HG03565 (cell line): ENCODE measurements around the gene LRRN4CL.
"Not testable (repeated sequence)": the region's sequence is repeated elsewhere in the genome, so short reads cannot be mapped to it uniquely, and the experiment has no call there.

Source experiments
- ATAC-seq: cut with Tn5 transposase; IDR thresholded peaks from one replicate; pipeline ENCODE4 v1.9.1; 2021; ENCODE audit warnings: mild to moderate bottlenecking, moderate library complexity; ENCODE audit not compliant: unreplicated experiment

LRRN4CL gene

GRCh38 chr11:62689421-62690183, at the start of gene LRRN4CL:
TSS of gene LRRN4CL (minus strand) at chr11:62689530. CDS start at chr11:62688508, 1,022 bp downstream.
- no peak for ATAC-seq

DNA sequence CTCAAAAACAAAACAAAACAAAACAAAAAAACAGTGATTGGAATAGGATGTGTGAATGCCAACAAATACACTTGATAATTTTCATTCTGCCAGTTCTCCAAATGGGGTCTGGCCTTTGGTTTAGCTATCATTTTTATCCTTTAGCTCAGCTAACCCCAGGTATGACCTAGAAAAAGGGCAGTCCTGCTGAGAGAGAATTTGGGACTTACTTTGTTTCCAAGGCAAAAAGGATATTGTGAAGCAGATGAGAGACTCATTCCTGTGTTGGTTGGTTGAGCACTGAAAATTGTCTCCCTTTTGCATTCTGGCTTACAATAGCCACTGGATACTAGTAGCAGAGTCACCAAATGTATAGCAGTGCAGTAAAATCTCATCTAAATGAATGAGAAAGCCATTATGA, 47.9 kb upstream of the LRRN4CL start:
- no peak for ATAC-seq

GRCh38 chr11:62732830-62733229, 43.5 kb upstream of the LRRN4CL start:
- ATAC-seq: no peak

DNA sequence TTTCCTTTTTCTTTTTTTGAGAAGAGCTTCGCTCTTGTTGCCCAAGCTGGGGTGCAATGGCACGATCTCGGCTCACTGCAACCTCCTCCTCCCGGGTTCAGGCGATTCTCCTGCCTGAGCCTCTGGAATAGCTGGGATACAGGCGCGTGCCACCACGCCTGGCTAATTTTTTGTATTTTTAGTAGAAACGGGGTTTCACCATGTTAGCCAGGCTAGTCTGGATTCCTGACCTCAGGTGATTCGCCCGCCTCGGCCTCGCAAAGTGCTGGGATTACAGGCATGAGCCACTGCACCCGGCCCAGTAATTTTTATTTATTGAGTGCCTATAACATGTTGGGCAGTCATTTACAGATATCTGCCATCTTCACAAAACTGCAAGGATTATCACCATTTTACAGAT, 40.7 kb upstream of the LRRN4CL start:
- ATAC-seq: not testable (repeated sequence)

- no peak for ATAC-seq
Measured at GRCh38 chr11:62728171-62728988, 39.0 kb upstream of the LRRN4CL start, which contains the start of gene TTC9C. TSS of gene TTC9C (plus strand) at chr11:62728486. CDS start at chr11:62728849, 363 bp downstream.

- peak; percentile 39 for ATAC-seq
Measured at GRCh38 chr11:62727872-62728170, 38.5 kb upstream of the LRRN4CL start.

GRCh38 chr11:62727165-62727871, 38.0 kb upstream of the LRRN4CL start, which contains the start of gene HNRNPUL2:
TSS of gene HNRNPUL2 (minus strand) at chr11:62727457. CDS start at chr11:62727156, 301 bp downstream.
- peak; percentile 65 for ATAC-seq

DNA sequence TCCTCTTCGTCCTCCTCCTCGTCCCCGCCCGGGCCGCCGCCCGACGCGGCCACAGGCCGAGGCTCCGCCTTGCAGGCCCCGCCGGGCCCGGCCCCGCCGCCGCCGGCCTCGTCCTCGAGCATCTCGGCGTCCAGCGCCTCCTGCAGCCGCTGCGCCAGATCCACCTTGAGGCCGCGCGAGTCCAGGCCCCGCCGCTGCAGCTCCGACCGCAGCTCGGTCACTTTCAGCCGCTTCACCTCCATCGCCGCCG, 37.5 kb upstream of the LRRN4CL start:
- no peak for ATAC-seq

- ATAC-seq: peak; percentile 1
Measured at GRCh38 chr11:62726156-62726914, 37.0 kb upstream of the LRRN4CL start.

DNA sequence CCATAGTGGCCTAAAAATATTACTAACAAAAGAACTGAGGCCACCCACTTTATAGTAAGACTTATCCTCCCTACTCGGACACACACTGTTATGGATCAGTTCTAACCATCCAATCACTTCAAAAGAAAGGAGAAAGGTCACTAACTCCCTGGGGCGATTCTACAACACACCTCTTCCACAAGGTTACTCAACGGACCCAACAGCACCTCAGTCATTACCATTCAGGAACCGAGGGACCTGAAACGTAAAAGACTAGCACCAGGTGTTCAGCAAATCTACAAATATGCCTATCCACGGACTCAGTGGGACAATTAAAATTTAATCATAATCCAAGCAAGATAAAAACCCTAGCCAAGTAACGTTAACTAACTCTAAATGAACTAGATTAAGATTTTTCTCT, 36.3 kb upstream of the LRRN4CL start:
- ATAC-seq: no peak

DNA sequence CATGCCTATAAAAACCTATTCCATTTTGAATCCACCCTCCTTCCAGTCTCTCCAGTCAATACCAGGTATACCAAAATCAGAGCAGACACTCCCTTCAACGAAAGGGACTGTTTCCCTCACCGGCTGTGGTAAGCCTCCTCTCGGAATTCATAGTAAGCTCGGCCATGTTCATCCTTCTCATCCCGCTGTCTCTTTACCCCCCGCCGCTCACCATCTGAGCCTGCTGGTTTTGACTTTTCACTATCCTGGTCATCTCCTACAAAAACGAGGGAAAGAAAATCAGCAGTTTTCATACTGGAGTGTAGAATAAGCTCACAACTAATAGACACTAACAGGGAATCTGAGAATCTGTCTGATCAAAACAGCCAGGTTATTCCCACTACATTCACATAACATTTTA, 34.8 kb upstream of the LRRN4CL start:
- no peak for ATAC-seq

DNA sequence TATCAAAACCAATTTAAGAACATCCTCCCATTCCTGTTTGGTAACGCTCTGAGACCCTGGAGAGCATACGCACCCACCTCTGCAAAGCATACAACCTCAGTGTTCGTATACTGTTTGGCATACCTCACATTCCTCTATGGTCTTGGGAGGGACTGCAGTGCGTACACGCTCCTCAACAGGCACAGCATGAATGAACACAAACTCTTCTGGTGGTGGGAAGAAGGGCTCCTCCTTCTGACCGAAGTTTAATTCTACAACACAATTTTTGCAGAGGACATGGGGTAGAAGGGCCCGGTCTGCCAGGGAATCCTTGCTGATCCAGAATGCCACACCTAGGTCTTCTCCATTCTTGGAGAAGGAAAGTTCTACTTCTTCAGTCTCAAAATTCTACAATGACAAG, 32.7 kb upstream of the LRRN4CL start:
- no peak for ATAC-seq

DNA sequence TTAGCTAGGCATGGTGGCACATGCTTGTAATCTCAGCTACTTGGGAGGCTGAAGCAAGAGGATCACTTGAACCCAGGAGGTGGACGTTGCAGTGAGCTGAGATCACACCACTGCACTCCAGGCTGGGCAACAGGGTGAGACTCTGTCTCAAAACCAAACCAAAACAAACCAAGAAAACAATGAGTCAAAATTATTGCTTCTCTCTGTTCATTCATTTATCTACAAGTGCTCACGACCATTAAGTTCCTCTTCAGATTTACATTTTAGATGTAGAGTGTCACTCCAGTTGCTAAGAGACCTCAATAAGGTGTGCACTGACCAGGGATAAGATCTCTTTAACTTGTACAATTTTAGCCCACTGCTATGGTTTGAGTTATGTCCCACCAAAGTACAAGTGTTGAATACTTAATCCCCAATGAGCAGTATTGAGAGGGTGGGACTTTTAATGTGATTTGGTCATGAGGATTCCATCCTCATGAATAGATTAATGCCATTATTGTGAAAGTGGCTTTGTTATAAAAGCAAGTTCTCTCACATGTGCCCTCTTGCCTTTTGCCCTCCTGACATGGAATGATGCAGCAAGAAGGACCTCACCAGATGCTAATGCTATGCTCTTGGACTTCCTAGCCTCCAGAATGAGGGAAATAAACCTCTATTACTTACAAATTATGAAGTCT, 30.1 kb upstream of the LRRN4CL start:
- no peak for ATAC-seq

- no peak for ATAC-seq
Measured at GRCh38 chr11:62716816-62717215, 27.5 kb upstream of the LRRN4CL start.

- ATAC-seq: no peak
Measured at GRCh38 chr11:62716206-62716605, 26.9 kb upstream of the LRRN4CL start.

- ATAC-seq: no peak
Measured at GRCh38 chr11:62715150-62716130, 26.1 kb upstream of the LRRN4CL start.

- no peak for ATAC-seq
Measured at GRCh38 chr11:62713343-62713742, 24.0 kb upstream of the LRRN4CL start.

DNA sequence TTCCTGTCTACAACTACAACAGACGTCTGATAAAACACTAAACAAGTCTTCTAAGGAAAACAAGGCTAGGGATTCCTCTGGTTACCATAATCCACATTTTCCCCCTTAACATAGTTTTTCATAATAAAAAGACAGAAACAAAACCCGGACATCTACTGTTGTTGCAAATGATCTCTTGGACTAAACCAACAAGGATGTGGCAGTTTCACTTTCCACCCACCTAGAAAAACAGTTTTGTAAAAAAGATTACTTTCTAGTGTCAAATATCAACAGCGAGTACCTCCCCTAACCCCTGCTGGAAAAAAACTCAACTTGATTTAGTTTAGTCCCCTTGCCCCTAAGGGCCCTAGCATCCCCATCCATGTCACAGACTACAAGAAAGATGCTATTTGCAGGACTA, 23.5 kb upstream of the LRRN4CL start:
- ATAC-seq: no peak

- ATAC-seq: no peak
Measured at GRCh38 chr11:62712276-62712812, 23.0 kb upstream of the LRRN4CL start.
